Nephron (organoid): ENCODE measurements around the gene ECHS1.

Experiments
- H3K27ac Mint-ChIP-seq, 3 experiments: 2 replicates each; pipeline ENCODE4 v1.8.0; 2020; ENCODE audit warnings: mixed read lengths in 3 of 3, mild to moderate bottlenecking in 2 of 3, moderate library complexity in 1 of 3
- H3K27me3 Mint-ChIP-seq: 2 replicates; pipeline ENCODE4 v1.8.0; 2021; ENCODE audit warnings: low read depth, mild to moderate bottlenecking, moderate library complexity, mixed read lengths
- H3K36me3 Mint-ChIP-seq: 2 replicates; pipeline ENCODE4 v1.8.0; 2020; ENCODE audit warnings: low read depth, mixed read lengths
- H3K4me1 Mint-ChIP-seq: 2 replicates; pipeline ENCODE4 v1.8.0; 2020; ENCODE audit warnings: mixed read lengths
- H3K4me3 Mint-ChIP-seq, 3 experiments: 2 replicates each; pipeline ENCODE4 v1.8.0; 2020; ENCODE audit warnings: mild to moderate bottlenecking in 3 of 3, mixed read lengths in 3 of 3, moderate library complexity in 2 of 3
- H3K9me3 Mint-ChIP-seq: 2 replicates; pipeline ENCODE4 v1.8.0; 2020; ENCODE audit warnings: mixed read lengths
- CTCF ChIP-seq, 3 experiments: fragments of 200-600 bp; sonication (generic); IDR thresholded peaks; one replicate each; pipeline ENCODE4 v1.5.0; 2021; ENCODE audit warnings: antibody characterized with exemption in 3 of 3; ENCODE audit not compliant: unreplicated experiment in 3 of 3

Gene ECHS1

DNA sequence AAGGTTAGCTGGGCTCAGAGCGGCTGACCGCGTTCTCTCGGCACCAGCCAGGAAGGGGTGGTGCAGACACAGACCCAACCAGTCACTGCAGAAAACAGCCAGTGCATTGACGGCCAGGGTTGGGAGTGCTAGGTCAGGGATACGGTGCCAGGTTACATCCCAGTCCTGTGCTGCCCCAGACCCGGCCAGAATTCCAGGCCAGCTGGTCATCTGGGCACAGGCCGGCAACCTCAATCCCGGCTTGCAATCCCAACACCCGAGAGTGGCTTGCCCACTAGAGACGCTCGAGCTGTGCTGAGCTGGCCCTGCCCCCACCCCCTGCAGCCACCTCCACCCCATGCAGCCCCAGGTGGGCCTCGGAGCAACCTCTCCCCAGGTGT, 22.2 kb downstream of the ECHS1 start:
- H3K4me1 Mint-ChIP-seq: no peaks in the 10 kb centered on the region
- H3K4me3 Mint-ChIP-seq: no peak overlapping the region
- H3K27ac Mint-ChIP-seq: no peak overlapping the region
- no peak for TF ChIP-seq CTCF (IDR thresholded peaks at IDR 0.05; ENCODE audit: unreplicated experiment in 3 of 3)
- peaks cover 4% of the 10 kb centered on the region for H3K27me3 Mint-ChIP-seq
- H3K9me3 Mint-ChIP-seq: no peaks in the 10 kb centered on the region
- H3K36me3 Mint-ChIP-seq: no peaks in the 10 kb centered on the region

DNA sequence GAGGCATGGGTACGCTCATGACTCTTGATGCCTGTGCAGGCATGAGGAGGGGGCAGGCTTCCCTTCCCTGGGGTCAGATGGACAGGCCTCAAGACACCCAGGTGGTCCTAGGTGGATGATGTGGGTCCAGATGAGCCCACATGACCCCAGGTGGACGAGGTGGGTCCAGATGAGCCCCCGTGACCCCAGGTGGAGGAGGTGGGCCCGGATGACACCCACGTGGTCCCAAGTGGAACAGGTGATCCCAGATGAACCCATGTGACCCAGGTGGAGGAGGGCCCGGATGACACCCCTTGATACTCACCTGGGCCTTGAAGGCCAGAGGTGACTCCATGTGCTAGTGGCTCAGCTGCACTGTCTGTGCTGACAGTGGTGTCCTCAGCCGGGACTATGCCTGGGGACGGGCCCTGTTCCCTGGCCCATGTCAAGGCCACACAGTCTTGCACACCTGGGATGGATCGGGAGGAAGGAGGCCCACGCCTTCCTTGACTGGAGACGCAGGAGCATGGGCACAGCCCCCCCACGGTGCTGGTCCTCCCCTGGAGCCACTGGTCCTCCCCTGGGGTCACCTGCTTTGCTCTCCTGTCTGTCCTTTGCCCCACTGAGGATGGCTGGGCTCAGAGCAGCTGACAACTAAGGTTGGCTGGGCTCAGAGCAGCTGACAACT, 22.7 kb downstream of the ECHS1 start:
- Mint-ChIP-seq H3K27me3 (peaks cover 7% of the 10 kb centered on the region), H3K27ac (no peak overlapping the region), H3K36me3 (no peaks in the 10 kb centered on the region), H3K4me3 (no peak overlapping the region), H3K4me1 (no peaks in the 10 kb centered on the region), H3K9me3 (no peaks in the 10 kb centered on the region)
- TF ChIP-seq CTCF (IDR thresholded peaks at IDR 0.05; ENCODE audit: unreplicated experiment in 3 of 3): no peak

- H3K27me3 Mint-ChIP-seq: peaks cover 14% of the 10 kb centered on the region
- TF ChIP-seq CTCF (IDR thresholded peaks at IDR 0.05; ENCODE audit: unreplicated experiment in 3 of 3): no peak
- H3K4me1 Mint-ChIP-seq: no peaks in the 10 kb centered on the region
- H3K4me3 Mint-ChIP-seq: no peak overlapping the region
- H3K9me3 Mint-ChIP-seq: no peaks in the 10 kb centered on the region
- no peaks in the 10 kb centered on the region for H3K36me3 Mint-ChIP-seq
- H3K27ac Mint-ChIP-seq: no peak overlapping the region
These were observed 23.6 kb downstream of the ECHS1 start for GRCh38 chr10:133349577-133350011.

DNA sequence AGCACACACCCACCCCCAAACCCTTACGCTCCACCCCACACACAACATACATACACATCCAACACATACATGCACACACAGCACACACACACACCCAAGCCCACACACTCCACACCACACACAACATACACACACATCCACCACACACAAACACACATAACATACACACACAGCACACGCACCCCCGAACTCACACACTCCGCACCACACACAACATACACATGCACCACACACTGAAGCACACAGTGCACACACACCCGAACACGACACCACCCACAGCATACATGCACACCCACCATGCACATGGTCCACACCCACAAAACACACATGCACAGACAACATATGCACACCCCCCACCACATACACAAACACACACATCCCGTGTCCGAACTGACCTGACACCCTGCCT, 24.0 kb downstream of the ECHS1 start:
- Mint-ChIP-seq H3K36me3 (no peaks in the 10 kb centered on the region), H3K27me3 (peaks cover 17% of the 10 kb centered on the region), H3K4me3 (no peak overlapping the region), H3K9me3 (no peaks in the 10 kb centered on the region), H3K27ac (no peak overlapping the region), H3K4me1 (no peaks in the 10 kb centered on the region)
- TF ChIP-seq CTCF (IDR thresholded peaks at IDR 0.05; ENCODE audit: unreplicated experiment in 3 of 3): no peak

DNA sequence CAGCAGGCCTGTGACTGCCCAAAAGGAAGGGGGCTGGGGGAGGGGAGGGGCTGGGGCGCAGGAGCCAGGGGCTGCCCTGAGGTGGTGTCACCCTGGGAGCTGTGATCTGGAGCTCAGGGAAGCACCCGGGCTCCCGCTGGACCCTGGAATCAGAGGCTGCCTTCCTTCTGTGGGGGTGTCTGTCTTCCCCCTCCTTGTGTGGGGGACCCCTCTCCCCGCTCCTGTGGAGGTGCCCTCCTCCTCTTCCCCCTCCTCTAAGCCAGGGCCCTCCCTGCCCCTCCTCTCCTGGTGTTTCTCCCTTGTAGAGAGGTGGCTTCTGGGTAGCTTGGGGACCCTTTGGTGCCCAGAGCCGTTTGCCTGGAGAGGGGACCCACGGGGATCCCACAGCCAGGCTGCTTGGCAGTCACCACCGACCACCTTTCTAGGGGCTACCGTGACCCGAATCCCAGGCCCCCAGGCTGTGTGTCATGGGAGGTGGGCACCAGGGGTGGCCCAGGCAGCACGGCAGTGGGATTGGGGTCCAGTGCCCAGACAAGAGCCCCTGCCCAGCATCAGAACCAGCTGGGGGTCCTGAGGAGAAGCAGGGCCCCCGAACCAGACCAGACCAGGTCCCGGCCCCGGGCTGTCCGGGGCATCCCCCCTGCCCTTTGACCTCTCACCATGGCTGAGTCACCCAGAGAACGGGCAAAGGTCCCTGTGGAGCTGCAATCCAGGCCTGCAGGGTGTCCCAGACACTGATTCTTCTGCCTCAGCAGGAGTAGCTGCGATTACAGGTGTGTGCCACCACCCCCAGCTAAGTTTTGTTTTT, 25.2 kb downstream of the ECHS1 start:
- peaks cover 25% of the 10 kb centered on the region for H3K27me3 Mint-ChIP-seq
- H3K4me1 Mint-ChIP-seq: no peaks in the 10 kb centered on the region
- H3K36me3 Mint-ChIP-seq: no peaks in the 10 kb centered on the region
- no peak overlapping the region for H3K4me3 Mint-ChIP-seq
- no peak for TF ChIP-seq CTCF (IDR thresholded peaks at IDR 0.05; ENCODE audit: unreplicated experiment in 3 of 3)
- H3K27ac Mint-ChIP-seq: no peak overlapping the region
- H3K9me3 Mint-ChIP-seq: no peaks in the 10 kb centered on the region
